Hepatocyte (in vitro differentiated cells): ENCODE data around the gene BRIP1. TPM values are rescaled to one million over a fixed set of nuclear protein-coding genes. Genes with fewer than 3 reads are reported as not detected.

Source experiments
- DNase-seq: peaks from one replicate; pipeline ENCODE4 v3.0.0-alpha.2; 2016; ENCODE audit warnings: low spot score
- H2AFZ ChIP-seq: fragments of 200-600 bp; sonication (generic); 2 replicates; pipeline ENCODE4 v1.6.0; 2016; ENCODE audit warnings: antibody characterized with exemption, mild to moderate bottlenecking
- H3K27ac ChIP-seq: fragments of 200-600 bp; sonication (generic); 2 replicates; pipeline ENCODE4 v1.5.1; 2016; ENCODE audit warnings: mild to moderate bottlenecking
- H3K27me3 ChIP-seq: fragments of 200-600 bp; sonication (generic); 2 replicates; pipeline ENCODE4 v1.6.1; 2016
- H3K36me3 ChIP-seq: fragments of 200-600 bp; sonication (generic); replicated peaks from 2 replicates; pipeline ENCODE4 v1.5.1; 2016; ENCODE audit warnings: low read depth; ENCODE audit not compliant: insufficient read depth
- H3K4me1 ChIP-seq: fragments of 200-600 bp; sonication (generic); 2 replicates; pipeline ENCODE4 v1.5.1; 2016; ENCODE audit warnings: mild to moderate bottlenecking, moderate library complexity; ENCODE audit not compliant: insufficient read depth
- H3K4me2 ChIP-seq: fragments of 200-600 bp; sonication (generic); 2 replicates; pipeline ENCODE4 v1.6.0; 2016
- H3K4me3 ChIP-seq: fragments of 200-600 bp; sonication (generic); 2 replicates; pipeline ENCODE4 v1.5.1; 2016; ENCODE audit warnings: mild to moderate bottlenecking
- H3K79me2 ChIP-seq: fragments of 200-600 bp; sonication (generic); 2 replicates; pipeline ENCODE4 v1.6.0; 2017; ENCODE audit warnings: mild to moderate bottlenecking
- H3K9me2 ChIP-seq: fragments of 200-600 bp; sonication (generic); replicated peaks from 2 replicates; pipeline ENCODE4 v1.6.0; 2017; ENCODE audit warnings: mild to moderate bottlenecking; ENCODE audit not compliant: insufficient read depth
- H3K9me3 ChIP-seq: fragments of 200-600 bp; sonication (generic); 2 replicates; pipeline ENCODE4 v1.5.1; 2016; ENCODE audit warnings: low read depth, mild to moderate bottlenecking
- H4K20me1 ChIP-seq: fragments of 200-600 bp; sonication (generic); 2 replicates; pipeline ENCODE4 v1.6.0; 2016; ENCODE audit warnings: mild to moderate bottlenecking; ENCODE audit not compliant: insufficient read depth, poor library complexity, severe bottlenecking
- EZH2 ChIP-seq: fragments of 200-600 bp; sonication (generic); IDR thresholded peaks from 2 replicates; pipeline ENCODE4 v1.6.1; 2016; ENCODE audit warnings: antibody characterized with exemption, mild to moderate bottlenecking, borderline replicate concordance
- EZH2phosphoT487 ChIP-seq: fragments of 200-600 bp; sonication (generic); IDR thresholded peaks from one replicate; pipeline ENCODE4 v1.6.1; 2018; ENCODE audit warnings: antibody characterized with exemption, mild to moderate bottlenecking, low read depth, moderate library complexity; ENCODE audit not compliant: unreplicated experiment, severe bottlenecking
- WGBS: methylation state at CpG from one replicate; pipeline ENCODE4 v1.1.6; 2016; ENCODE audit warnings: low lambda C conversion rate; ENCODE audit errors: missing lambda C conversion rate; 5-methylcytosine and 5-hydroxymethylcytosine counted together
- polyA plus RNA-seq: library from polyadenylated mRNA; unstranded; fragments of >200 nt; fragmentation: Nextera tagmentation; extraction: Ambion mirVana; gene quantifications from 2 replicates; pipeline ENCODE4 v1.2.1, GENCODE V29; 2016
- total RNA-seq: library from RNA; depleted of rRNA; stranded (reverse); fragments of >200 nt; gene quantifications from 2 replicates; pipeline ENCODE4 v1.2.3, GENCODE V29; 2014
- TF ChIP-seq, protein P1 (sequence below): fragments of 200-600 bp; sonication (generic); IDR thresholded peaks from 2 replicates; pipeline ENCODE4 v1.5.1; 2016; ENCODE audit warnings: antibody characterized with exemption, mild to moderate bottlenecking; ENCODE audit not compliant: poor library complexity

BRIP1 gene
- total and polyA plus RNA-seq, 2 experiments from 2014 or later = 0.50 to 4.0 TPM

DNA sequence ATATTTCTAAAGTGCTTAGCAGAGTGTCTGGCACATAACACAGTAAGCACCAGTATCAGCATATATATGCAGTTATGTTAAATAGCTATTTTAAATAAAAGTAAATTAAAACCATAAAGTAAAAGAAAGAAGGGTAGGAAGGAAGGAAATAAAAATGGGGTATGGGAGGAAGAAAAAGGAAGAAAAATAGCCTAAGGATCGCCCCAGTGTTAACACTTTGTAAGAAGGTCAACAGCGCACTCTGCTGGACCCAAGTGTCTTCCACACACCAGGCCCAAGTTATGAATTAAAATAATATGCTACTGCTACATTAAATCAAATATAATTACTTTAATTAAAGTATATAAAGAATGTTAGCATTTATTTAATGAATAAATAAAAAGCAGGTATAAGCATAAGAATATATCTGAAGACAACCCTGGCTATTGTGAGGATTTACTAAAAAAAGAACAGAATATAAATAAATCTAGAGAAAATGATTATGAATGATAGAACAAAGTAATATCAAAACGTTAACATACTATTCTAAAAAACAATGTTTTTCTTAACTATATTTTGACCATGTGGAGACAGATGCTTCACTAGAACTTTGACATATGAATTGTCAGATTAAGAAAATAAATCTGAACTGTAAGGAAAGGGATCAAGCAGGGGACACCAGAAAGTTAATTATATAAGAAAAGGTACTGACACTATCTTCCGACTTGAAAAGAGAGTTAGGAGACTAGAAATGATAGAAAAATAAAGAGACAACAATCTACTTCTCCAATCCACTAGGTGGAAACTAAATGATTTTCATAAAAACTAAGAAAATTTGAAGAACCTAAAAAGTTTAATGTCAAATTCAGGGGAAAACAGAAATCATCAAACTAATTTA lies 25.9 kb downstream of the BRIP1 start:
- Histone ChIP-seq H3K4me3 (no peak overlapping the region), H3K4me2 (no peak overlapping the region), H2AFZ (no peak overlapping the region), H4K20me1 (no peaks in the 10 kb centered on the region), H3K36me3 (no peaks in the 10 kb centered on the region), H3K9me2 (no peaks in the 10 kb centered on the region), H3K79me2 (no peaks in the 10 kb centered on the region), H3K9me3 (no peaks in the 10 kb centered on the region), H3K27ac (no peak overlapping the region), H3K27me3 (no peaks in the 10 kb centered on the region), H3K4me1 (no peaks in the 10 kb centered on the region)
- DNase-seq = peak; percentile 84
- 50% methylated on average over 4 of the region's 4 CpGs for WGBS
- no peak for TF ChIP-seq EZH2
- TF ChIP-seq, protein P1, sequence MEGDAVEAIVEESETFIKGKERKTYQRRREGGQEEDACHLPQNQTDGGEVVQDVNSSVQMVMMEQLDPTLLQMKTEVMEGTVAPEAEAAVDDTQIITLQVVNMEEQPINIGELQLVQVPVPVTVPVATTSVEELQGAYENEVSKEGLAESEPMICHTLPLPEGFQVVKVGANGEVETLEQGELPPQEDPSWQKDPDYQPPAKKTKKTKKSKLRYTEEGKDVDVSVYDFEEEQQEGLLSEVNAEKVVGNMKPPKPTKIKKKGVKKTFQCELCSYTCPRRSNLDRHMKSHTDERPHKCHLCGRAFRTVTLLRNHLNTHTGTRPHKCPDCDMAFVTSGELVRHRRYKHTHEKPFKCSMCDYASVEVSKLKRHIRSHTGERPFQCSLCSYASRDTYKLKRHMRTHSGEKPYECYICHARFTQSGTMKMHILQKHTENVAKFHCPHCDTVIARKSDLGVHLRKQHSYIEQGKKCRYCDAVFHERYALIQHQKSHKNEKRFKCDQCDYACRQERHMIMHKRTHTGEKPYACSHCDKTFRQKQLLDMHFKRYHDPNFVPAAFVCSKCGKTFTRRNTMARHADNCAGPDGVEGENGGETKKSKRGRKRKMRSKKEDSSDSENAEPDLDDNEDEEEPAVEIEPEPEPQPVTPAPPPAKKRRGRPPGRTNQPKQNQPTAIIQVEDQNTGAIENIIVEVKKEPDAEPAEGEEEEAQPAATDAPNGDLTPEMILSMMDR = peak; percentile 87

DNA sequence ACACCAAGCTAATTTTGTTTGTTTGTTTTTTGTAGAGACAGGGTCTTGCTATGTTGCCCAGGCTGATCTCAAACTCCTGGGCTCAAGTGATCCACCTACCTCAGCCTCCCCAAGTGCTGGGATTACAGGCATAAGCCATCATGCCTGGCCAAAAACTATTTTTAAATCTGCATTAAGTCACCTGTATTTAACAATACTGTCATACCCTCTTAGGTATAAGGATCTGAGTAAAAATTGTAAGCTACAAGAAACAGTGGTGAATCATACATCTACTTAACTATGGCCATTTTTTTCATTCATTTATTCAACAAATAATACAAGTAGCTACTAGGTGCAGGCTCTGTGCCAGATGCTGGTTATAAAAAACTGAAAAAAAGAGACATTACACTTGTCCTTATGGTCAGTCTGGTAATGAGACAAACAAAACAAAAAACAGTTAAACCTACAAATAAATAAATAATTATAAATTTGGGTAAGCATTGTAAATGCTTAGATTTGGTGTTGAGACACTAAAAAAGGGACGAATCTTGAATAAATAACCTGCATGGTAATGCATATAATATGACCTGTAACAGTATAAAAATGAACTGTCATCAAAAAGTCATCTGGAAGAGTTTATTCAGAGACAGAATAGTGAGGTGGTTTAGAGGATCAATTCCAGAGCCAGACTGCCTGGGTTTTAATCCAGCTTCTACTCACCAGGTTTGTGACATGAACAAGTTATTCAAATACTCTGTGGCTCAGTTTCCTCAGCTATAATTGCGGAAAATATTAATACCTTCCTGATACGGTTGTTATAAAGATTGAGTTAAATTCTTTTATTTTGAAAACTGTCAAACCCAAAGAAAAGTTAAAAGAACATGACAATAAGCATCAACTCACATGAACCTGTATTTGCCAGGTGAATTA lies 26.8 kb downstream of the BRIP1 start:
- Histone ChIP-seq H4K20me1 (no peaks in the 10 kb centered on the region), H3K27me3 (no peaks in the 10 kb centered on the region), H3K4me1 (no peaks in the 10 kb centered on the region), H3K36me3 (no peaks in the 10 kb centered on the region), H3K79me2 (no peaks in the 10 kb centered on the region), H2AFZ (no peak overlapping the region), H3K9me2 (no peaks in the 10 kb centered on the region), H3K4me3 (no peak overlapping the region), H3K9me3 (no peaks in the 10 kb centered on the region), H3K27ac (no peak overlapping the region), H3K4me2 (no peak overlapping the region)
- no peak for DNase-seq
- TF ChIP-seq EZH2 (no peak), EZH2phosphoT487 (no peak)
- TF ChIP-seq, protein P1 = no peak
- 93% methylated on average over 3 of the region's 3 CpGs for WGBS

DNA sequence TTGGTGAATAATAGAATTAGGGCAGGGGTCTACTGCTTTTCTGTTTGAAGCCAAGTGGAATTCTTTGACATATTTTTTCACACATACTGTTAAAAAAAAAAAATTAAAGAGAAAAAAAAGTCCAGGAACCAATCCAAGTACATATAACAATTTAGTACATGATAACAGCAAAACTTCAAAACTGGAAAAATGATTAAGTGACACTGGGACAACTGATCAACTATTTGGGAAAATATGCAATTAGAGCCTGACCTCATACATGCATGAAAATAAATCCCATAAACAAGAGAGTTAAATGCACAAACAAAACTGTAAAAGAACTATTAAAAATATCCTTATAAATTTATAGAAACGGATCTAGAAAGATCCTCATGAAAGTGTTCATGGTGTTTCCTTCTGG lies 27.7 kb downstream of the BRIP1 start:
- Histone ChIP-seq H3K4me3 (no peak overlapping the region), H3K79me2 (no peaks in the 10 kb centered on the region), H3K27me3 (no peaks in the 10 kb centered on the region), H3K4me1 (no peaks in the 10 kb centered on the region), H3K27ac (no peak overlapping the region), H4K20me1 (no peaks in the 10 kb centered on the region), H3K36me3 (no peaks in the 10 kb centered on the region), H3K9me2 (no peaks in the 10 kb centered on the region), H3K9me3 (no peaks in the 10 kb centered on the region), H3K4me2 (no peak overlapping the region), H2AFZ (no peak overlapping the region)
- 89% methylated on average over 1 of the region's 1 CpG for WGBS
- TF ChIP-seq, protein P1 = no peak
- no peak for TF ChIP-seq EZH2
- no peak for TF ChIP-seq EZH2phosphoT487
- DNase-seq = no peak
